GM23338 (cell line): ENCODE results near the gene PAM. TPM values are rescaled to one million over a fixed set of nuclear protein-coding genes. Genes with fewer than 3 reads are reported as not detected.

ENCODE experiments used
- ATAC-seq: fragments of 200-7000 bp; cut with Tn5 transposase; 3 replicates; pipeline ENCODE4 v1.9.1; 2020
- DNase-seq: peaks from one replicate; pipeline ENCODE4 v3.0.0-alpha.2; 2015; ENCODE audit warnings: low spot score
- H2AFZ ChIP-seq: fragments of 200-600 bp; sonication (generic); 2 replicates; pipeline ENCODE4 v1.8.0; 2016; ENCODE audit warnings: antibody characterized with exemption, mild to moderate bottlenecking, moderate library complexity
- H3F3A ChIP-seq: fragments of 200-600 bp; sonication (generic); replicated peaks from 2 replicates; pipeline ENCODE4 v1.8.0; 2017; ENCODE audit warnings: antibody characterized with exemption, mixed run types, low read depth
- H3K27ac ChIP-seq: fragments of 200-600 bp; sonication (generic); 2 replicates; pipeline ENCODE4 v1.6.1; 2016; ENCODE audit warnings: low read depth
- H3K27me3 ChIP-seq: fragments of 200-600 bp; sonication (generic); 2 replicates; pipeline ENCODE4 v1.8.0; 2016; ENCODE audit warnings: mild to moderate bottlenecking, mixed run types, moderate library complexity; ENCODE audit not compliant: insufficient read depth
- H3K36me3 ChIP-seq: fragments of 200-600 bp; sonication (generic); 2 replicates; pipeline ENCODE4 v1.8.0; 2016; ENCODE audit warnings: mild to moderate bottlenecking; ENCODE audit not compliant: insufficient read depth
- H3K4me1 ChIP-seq: fragments of 200-600 bp; sonication (generic); 2 replicates; pipeline ENCODE4 v1.8.0; 2016; ENCODE audit warnings: mild to moderate bottlenecking, moderate library complexity; ENCODE audit not compliant: insufficient read depth
- H3K4me2 ChIP-seq: fragments of 200-600 bp; sonication (generic); 2 replicates; pipeline ENCODE4 v1.7.1; 2017; ENCODE audit warnings: mixed run types
- H3K4me3 ChIP-seq: fragments of 200-600 bp; sonication (generic); 2 replicates; pipeline ENCODE4 v1.6.1; 2016; ENCODE audit warnings: mixed run types
- H3K79me2 ChIP-seq: fragments of 200-600 bp; sonication (generic); replicated peaks from 2 replicates; pipeline ENCODE4 v1.8.0; 2017; ENCODE audit warnings: mild to moderate bottlenecking; ENCODE audit not compliant: insufficient read depth
- H3K9me2 ChIP-seq: fragments of 200-600 bp; sonication (generic); 2 replicates; pipeline ENCODE4 v1.8.0; 2017; ENCODE audit not compliant: insufficient read depth
- H4K20me1 ChIP-seq: fragments of 200-600 bp; sonication (generic); replicated peaks from 2 replicates; pipeline ENCODE4 v1.8.0; 2017; ENCODE audit warnings: mild to moderate bottlenecking; ENCODE audit not compliant: insufficient read depth
- H3K27ac Mint-ChIP-seq: 2 replicates; pipeline ENCODE4 v1.8.0; 2020; ENCODE audit warnings: inconsistent platforms, mild to moderate bottlenecking, moderate library complexity, mixed read lengths
- H3K27me3 Mint-ChIP-seq: 3 replicates; pipeline ENCODE4 v1.8.0; 2022; ENCODE audit warnings: low read depth, mild to moderate bottlenecking, moderate library complexity, mixed read lengths, inconsistent platforms; ENCODE audit not compliant: insufficient read depth, poor library complexity
- H3K36me3 Mint-ChIP-seq: 3 replicates; pipeline ENCODE4 v1.8.0; 2021; ENCODE audit warnings: low read depth, mild to moderate bottlenecking, inconsistent platforms, moderate library complexity, mixed read lengths
- H3K4me1 Mint-ChIP-seq: 3 replicates; pipeline ENCODE4 v1.8.0; 2020; ENCODE audit warnings: mild to moderate bottlenecking, inconsistent platforms, mixed read lengths
- H3K4me3 Mint-ChIP-seq: 3 replicates; pipeline ENCODE4 v1.8.0; 2021; ENCODE audit warnings: moderate library complexity, mild to moderate bottlenecking, inconsistent platforms, mixed read lengths
- H3K9me3 Mint-ChIP-seq: 3 replicates; pipeline ENCODE4 v1.8.0; 2020; ENCODE audit warnings: moderate library complexity, mild to moderate bottlenecking, inconsistent platforms, mixed read lengths
- CREB1 ChIP-seq: fragments of 250-450 bp; sonication (Bioruptor Pico); IDR thresholded peaks from 2 replicates; pipeline ENCODE4 v1.5.0; 2020; ENCODE audit warnings: low read depth, mild to moderate bottlenecking, moderate library complexity
- CTCF ChIP-seq, 2 experiments: fragments of 200-600 bp in 1 of 2; sonication (generic) in 1 of 2; conservative IDR thresholded peaks; 2 replicates each; pipeline versions ENCODE4 v1.5.1 to v1.6.1; 2016 to 2017; ENCODE audit warnings: antibody characterized with exemption in 2 of 2, low read depth in 2 of 2, mild to moderate bottlenecking in 2 of 2, moderate library complexity in 1 of 2
- ETS1 ChIP-seq: IDR thresholded peaks from 2 replicates; pipeline ENCODE4 v1.6.1; 2016; ENCODE audit warnings: antibody characterized with exemption
- EZH2 ChIP-seq: fragments of 200-600 bp; sonication (generic); IDR thresholded peaks from one replicate; pipeline ENCODE4 v1.8.0; 2017; ENCODE audit warnings: antibody characterized with exemption, mild to moderate bottlenecking, low read depth; ENCODE audit not compliant: unreplicated experiment
- EZH2phosphoT487 ChIP-seq: fragments of 200-600 bp; sonication (generic); IDR thresholded peaks from one replicate; pipeline ENCODE4 v1.8.1; 2018; ENCODE audit warnings: antibody characterized with exemption; ENCODE audit not compliant: unreplicated experiment
- JUNB ChIP-seq: IDR thresholded peaks from one replicate; pipeline ENCODE4 v1.6.1; 2016; ENCODE audit warnings: antibody characterized with exemption; ENCODE audit not compliant: unreplicated experiment
- NANOG ChIP-seq: IDR thresholded peaks from 2 replicates; pipeline ENCODE4 v1.6.1; 2016; ENCODE audit warnings: antibody characterized with exemption, borderline replicate concordance
- POLR2AphosphoS5 ChIP-seq: IDR thresholded peaks from 2 replicates; pipeline ENCODE4 v1.6.1; 2016; ENCODE audit warnings: antibody characterized with exemption, low read depth
- REST ChIP-seq: IDR thresholded peaks from one replicate; pipeline ENCODE4 v1.6.1; 2018; ENCODE audit warnings: antibody characterized with exemption; ENCODE audit not compliant: unreplicated experiment
- STAT1 ChIP-seq: IDR thresholded peaks from one replicate; pipeline ENCODE4 v1.6.1; 2016; ENCODE audit warnings: antibody characterized with exemption; ENCODE audit not compliant: unreplicated experiment
- ZNF114 ChIP-seq: fragments of 250-450 bp; sonication (Bioruptor Pico); IDR thresholded peaks from 2 replicates; pipeline ENCODE4 v1.5.0; 2020; ENCODE audit warnings: mild to moderate bottlenecking, moderate library complexity
- ZNF331 ChIP-seq: fragments of 250-450 bp; sonication (Bioruptor Pico); IDR thresholded peaks from 2 replicates; pipeline ENCODE4 v1.5.0; 2020; ENCODE audit warnings: low read depth, mild to moderate bottlenecking, moderate library complexity
- ZNF462 ChIP-seq: fragments of 250-450 bp; sonication (Bioruptor Pico); IDR thresholded peaks from 2 replicates; pipeline ENCODE4 v1.5.0; 2020; ENCODE audit warnings: mild to moderate bottlenecking, moderate library complexity
- polyA plus RNA-seq: library from polyadenylated mRNA; unstranded; fragments of >200 nt; fragmentation: Nextera tagmentation; extraction: Ambion mirVana; gene quantifications from 2 replicates; pipeline ENCODE4 v1.2.1, GENCODE V29; 2016
- total RNA-seq: library from RNA; depleted of rRNA; stranded (reverse); fragments of >200 nt; shearing (Covaris generic); gene quantifications from 2 replicates; pipeline ENCODE4 v1.2.3, GENCODE V29; 2014

The PAM gene
- total and polyA plus RNA-seq, 2 experiments from 2014 or later: 33.9 to 79.4 TPM

- peaks cover 2% of the 10 kb centered on the region for H3K27me3 Mint-ChIP-seq
- Histone ChIP-seq H4K20me1 (no peaks in the 10 kb centered on the region), H3K79me2 (no peaks in the 10 kb centered on the region), H3K4me3 (no peak overlapping the region), H3K36me3 (no peaks in the 10 kb centered on the region), H2AFZ (no peak overlapping the region), H3K27ac (no peak overlapping the region), H3K27me3 (no peaks in the 10 kb centered on the region), H3K4me2 (no peak overlapping the region), H3F3A (no peaks in the 10 kb centered on the region), H3K4me1 (no peaks in the 10 kb centered on the region), H3K9me2 (no peaks in the 10 kb centered on the region)
- ATAC-seq (no peak), DNase-seq (no peak)
- H3K27ac Mint-ChIP-seq: no peak overlapping the region
- H3K4me3 Mint-ChIP-seq: no peak overlapping the region
- peaks cover 5% of the 10 kb centered on the region; the same call in 1 of the 3 replicates for H3K36me3 Mint-ChIP-seq
- H3K4me1 Mint-ChIP-seq: 0 out of 3 replicates have a peak, but pooled peaks cover 3% of the 10 kb centered on the region
- TF ChIP-seq EZH2 (no peak), ZNF462 (CRISPR knock-in tag) (no peak), EZH2phosphoT487 (no peak), ZNF331 (CRISPR knock-in tag) (no peak), JUNB (no peak), CTCF (conservative IDR thresholded peaks at IDR 0.05; ENCODE audit: low read depth in 2 of 2) (no peak), ZNF114 (CRISPR knock-in tag) (no peak), ETS1 (no peak), NANOG (no peak), STAT1 (no peak), CREB1 (CRISPR knock-in tag) (no peak), REST (no peak), POLR2AphosphoS5 (no peak)
- peaks cover 2% of the 10 kb centered on the region; the same call in 1 of the 3 replicates for H3K9me3 Mint-ChIP-seq
Measured at GRCh38 chr5:102843997-102844396, 88.9 kb downstream of the PAM start.
